GM23338 (cell line): Measurements from ENCODE around the gene NDRG2. TPM values are rescaled to one million over a fixed set of nuclear protein-coding genes. Genes with fewer than 3 reads are reported as not detected.

Experiments used
- ATAC-seq: fragments of 200-7000 bp; cut with Tn5 transposase; 3 replicates; pipeline ENCODE4 v1.9.1; 2020
- DNase-seq: peaks from one replicate; pipeline ENCODE4 v3.0.0-alpha.2; 2015; ENCODE audit warnings: low spot score
- H2AFZ ChIP-seq: fragments of 200-600 bp; sonication (generic); 2 replicates; pipeline ENCODE4 v1.8.0; 2016; ENCODE audit warnings: antibody characterized with exemption, mild to moderate bottlenecking, moderate library complexity
- H3F3A ChIP-seq: fragments of 200-600 bp; sonication (generic); replicated peaks from 2 replicates; pipeline ENCODE4 v1.8.0; 2017; ENCODE audit warnings: antibody characterized with exemption, mixed run types, low read depth
- H3K27ac ChIP-seq: fragments of 200-600 bp; sonication (generic); 2 replicates; pipeline ENCODE4 v1.6.1; 2016; ENCODE audit warnings: low read depth
- H3K27me3 ChIP-seq: fragments of 200-600 bp; sonication (generic); 2 replicates; pipeline ENCODE4 v1.8.0; 2016; ENCODE audit warnings: mild to moderate bottlenecking, mixed run types, moderate library complexity; ENCODE audit not compliant: insufficient read depth
- H3K36me3 ChIP-seq: fragments of 200-600 bp; sonication (generic); 2 replicates; pipeline ENCODE4 v1.8.0; 2016; ENCODE audit warnings: mild to moderate bottlenecking; ENCODE audit not compliant: insufficient read depth
- H3K4me1 ChIP-seq: fragments of 200-600 bp; sonication (generic); 2 replicates; pipeline ENCODE4 v1.8.0; 2016; ENCODE audit warnings: mild to moderate bottlenecking, moderate library complexity; ENCODE audit not compliant: insufficient read depth
- H3K4me2 ChIP-seq: fragments of 200-600 bp; sonication (generic); 2 replicates; pipeline ENCODE4 v1.7.1; 2017; ENCODE audit warnings: mixed run types
- H3K4me3 ChIP-seq: fragments of 200-600 bp; sonication (generic); 2 replicates; pipeline ENCODE4 v1.6.1; 2016; ENCODE audit warnings: mixed run types
- H3K79me2 ChIP-seq: fragments of 200-600 bp; sonication (generic); replicated peaks from 2 replicates; pipeline ENCODE4 v1.8.0; 2017; ENCODE audit warnings: mild to moderate bottlenecking; ENCODE audit not compliant: insufficient read depth
- H3K9me2 ChIP-seq: fragments of 200-600 bp; sonication (generic); 2 replicates; pipeline ENCODE4 v1.8.0; 2017; ENCODE audit not compliant: insufficient read depth
- H4K20me1 ChIP-seq: fragments of 200-600 bp; sonication (generic); replicated peaks from 2 replicates; pipeline ENCODE4 v1.8.0; 2017; ENCODE audit warnings: mild to moderate bottlenecking; ENCODE audit not compliant: insufficient read depth
- H3K27ac Mint-ChIP-seq: 2 replicates; pipeline ENCODE4 v1.8.0; 2020; ENCODE audit warnings: inconsistent platforms, mild to moderate bottlenecking, moderate library complexity, mixed read lengths
- H3K27me3 Mint-ChIP-seq: 3 replicates; pipeline ENCODE4 v1.8.0; 2022; ENCODE audit warnings: low read depth, mild to moderate bottlenecking, moderate library complexity, mixed read lengths, inconsistent platforms; ENCODE audit not compliant: insufficient read depth, poor library complexity
- H3K36me3 Mint-ChIP-seq: 3 replicates; pipeline ENCODE4 v1.8.0; 2021; ENCODE audit warnings: low read depth, mild to moderate bottlenecking, inconsistent platforms, moderate library complexity, mixed read lengths
- H3K4me1 Mint-ChIP-seq: 3 replicates; pipeline ENCODE4 v1.8.0; 2020; ENCODE audit warnings: mild to moderate bottlenecking, inconsistent platforms, mixed read lengths
- H3K4me3 Mint-ChIP-seq: 3 replicates; pipeline ENCODE4 v1.8.0; 2021; ENCODE audit warnings: moderate library complexity, mild to moderate bottlenecking, inconsistent platforms, mixed read lengths
- H3K9me3 Mint-ChIP-seq: 3 replicates; pipeline ENCODE4 v1.8.0; 2020; ENCODE audit warnings: moderate library complexity, mild to moderate bottlenecking, inconsistent platforms, mixed read lengths
- CREB1 ChIP-seq: fragments of 250-450 bp; sonication (Bioruptor Pico); IDR thresholded peaks from 2 replicates; pipeline ENCODE4 v1.5.0; 2020; ENCODE audit warnings: low read depth, mild to moderate bottlenecking, moderate library complexity
- EZH2 ChIP-seq: fragments of 200-600 bp; sonication (generic); IDR thresholded peaks from one replicate; pipeline ENCODE4 v1.8.0; 2017; ENCODE audit warnings: antibody characterized with exemption, mild to moderate bottlenecking, low read depth; ENCODE audit not compliant: unreplicated experiment
- EZH2phosphoT487 ChIP-seq: fragments of 200-600 bp; sonication (generic); IDR thresholded peaks from one replicate; pipeline ENCODE4 v1.8.1; 2018; ENCODE audit warnings: antibody characterized with exemption; ENCODE audit not compliant: unreplicated experiment
- JUNB ChIP-seq: IDR thresholded peaks from one replicate; pipeline ENCODE4 v1.6.1; 2016; ENCODE audit warnings: antibody characterized with exemption; ENCODE audit not compliant: unreplicated experiment
- NANOG ChIP-seq: IDR thresholded peaks from 2 replicates; pipeline ENCODE4 v1.6.1; 2016; ENCODE audit warnings: antibody characterized with exemption, borderline replicate concordance
- POLR2AphosphoS5 ChIP-seq: IDR thresholded peaks from 2 replicates; pipeline ENCODE4 v1.6.1; 2016; ENCODE audit warnings: antibody characterized with exemption, low read depth
- ZNF114 ChIP-seq: fragments of 250-450 bp; sonication (Bioruptor Pico); IDR thresholded peaks from 2 replicates; pipeline ENCODE4 v1.5.0; 2020; ENCODE audit warnings: mild to moderate bottlenecking, moderate library complexity
- ZNF331 ChIP-seq: fragments of 250-450 bp; sonication (Bioruptor Pico); IDR thresholded peaks from 2 replicates; pipeline ENCODE4 v1.5.0; 2020; ENCODE audit warnings: low read depth, mild to moderate bottlenecking, moderate library complexity
- polyA plus RNA-seq: library from polyadenylated mRNA; unstranded; fragments of >200 nt; fragmentation: Nextera tagmentation; extraction: Ambion mirVana; gene quantifications from 2 replicates; pipeline ENCODE4 v1.2.1, GENCODE V29; 2016
- total RNA-seq: library from RNA; depleted of rRNA; stranded (reverse); fragments of >200 nt; shearing (Covaris generic); gene quantifications from 2 replicates; pipeline ENCODE4 v1.2.3, GENCODE V29; 2014
- TF ChIP-seq, protein P1 (sequence below): IDR thresholded peaks from one replicate; pipeline ENCODE4 v1.6.1; 2018; ENCODE audit warnings: antibody characterized with exemption; ENCODE audit not compliant: unreplicated experiment
- TF ChIP-seq, protein P2 (sequence below): IDR thresholded peaks from 2 replicates; pipeline ENCODE4 v1.6.1; 2016; ENCODE audit warnings: antibody characterized with exemption
- TF ChIP-seq, protein P3 (sequence below), 2 experiments: fragments of 200-600 bp in 1 of 2; sonication (generic) in 1 of 2; conservative IDR thresholded peaks; 2 replicates each; pipeline versions ENCODE4 v1.5.1 to v1.6.1; 2016 to 2017; ENCODE audit warnings: antibody characterized with exemption in 2 of 2, low read depth in 2 of 2, mild to moderate bottlenecking in 2 of 2, moderate library complexity in 1 of 2

Gene NDRG2
- total and polyA plus RNA-seq, 2 experiments from 2014 or later = 8.8 to 20.6 TPM

DNA sequence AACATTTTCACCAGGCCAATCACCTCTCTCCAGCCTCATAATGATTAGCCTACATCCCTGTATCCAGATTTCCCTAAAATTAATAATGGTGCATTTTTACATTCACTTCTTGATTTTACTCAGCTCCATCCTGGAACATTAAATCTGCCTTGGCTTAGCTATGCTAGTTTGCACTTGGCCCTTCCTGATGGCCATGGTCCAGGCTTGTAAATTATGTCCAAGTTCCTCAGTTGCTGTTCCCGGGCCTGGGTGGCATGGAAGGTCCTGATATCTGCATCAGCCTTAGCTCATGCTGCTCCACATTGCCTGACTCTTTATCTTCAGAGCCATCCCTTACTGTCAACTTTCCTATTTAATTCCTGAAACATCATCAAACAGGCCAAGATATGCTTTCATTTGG lies 46.2 kb downstream of the NDRG2 start:
- Histone ChIP-seq H2AFZ (no peak overlapping the region), H3K27me3 (no peaks in the 10 kb centered on the region), H3K9me2 (0 out of 2 replicates have a peak, but pooled peaks cover 2% of the 10 kb centered on the region), H3K4me2 (no peak overlapping the region), H3F3A (no peaks in the 10 kb centered on the region), H4K20me1 (no peaks in the 10 kb centered on the region), H3K27ac (no peak overlapping the region), H3K79me2 (no peaks in the 10 kb centered on the region), H3K4me1 (no peaks in the 10 kb centered on the region), H3K36me3 (no peaks in the 10 kb centered on the region), H3K4me3 (no peak overlapping the region)
- DNase-seq (no peak), ATAC-seq (no peak)
- Mint-ChIP-seq H3K9me3 (no peaks in the 10 kb centered on the region), H3K4me3 (no peak overlapping the region), H3K27me3 (no peaks in the 10 kb centered on the region), H3K4me1 (no peaks in the 10 kb centered on the region), H3K36me3 (no peaks in the 10 kb centered on the region), H3K27ac (no peak overlapping the region)
- TF ChIP-seq ZNF331 (CRISPR knock-in tag) (no peak), NANOG (no peak), CREB1 (CRISPR knock-in tag) (no peak), POLR2AphosphoS5 (no peak), EZH2 (no peak), ZNF114 (no peak), EZH2phosphoT487 (no peak), JUNB (no peak)
- TF ChIP-seq, protein P1, sequence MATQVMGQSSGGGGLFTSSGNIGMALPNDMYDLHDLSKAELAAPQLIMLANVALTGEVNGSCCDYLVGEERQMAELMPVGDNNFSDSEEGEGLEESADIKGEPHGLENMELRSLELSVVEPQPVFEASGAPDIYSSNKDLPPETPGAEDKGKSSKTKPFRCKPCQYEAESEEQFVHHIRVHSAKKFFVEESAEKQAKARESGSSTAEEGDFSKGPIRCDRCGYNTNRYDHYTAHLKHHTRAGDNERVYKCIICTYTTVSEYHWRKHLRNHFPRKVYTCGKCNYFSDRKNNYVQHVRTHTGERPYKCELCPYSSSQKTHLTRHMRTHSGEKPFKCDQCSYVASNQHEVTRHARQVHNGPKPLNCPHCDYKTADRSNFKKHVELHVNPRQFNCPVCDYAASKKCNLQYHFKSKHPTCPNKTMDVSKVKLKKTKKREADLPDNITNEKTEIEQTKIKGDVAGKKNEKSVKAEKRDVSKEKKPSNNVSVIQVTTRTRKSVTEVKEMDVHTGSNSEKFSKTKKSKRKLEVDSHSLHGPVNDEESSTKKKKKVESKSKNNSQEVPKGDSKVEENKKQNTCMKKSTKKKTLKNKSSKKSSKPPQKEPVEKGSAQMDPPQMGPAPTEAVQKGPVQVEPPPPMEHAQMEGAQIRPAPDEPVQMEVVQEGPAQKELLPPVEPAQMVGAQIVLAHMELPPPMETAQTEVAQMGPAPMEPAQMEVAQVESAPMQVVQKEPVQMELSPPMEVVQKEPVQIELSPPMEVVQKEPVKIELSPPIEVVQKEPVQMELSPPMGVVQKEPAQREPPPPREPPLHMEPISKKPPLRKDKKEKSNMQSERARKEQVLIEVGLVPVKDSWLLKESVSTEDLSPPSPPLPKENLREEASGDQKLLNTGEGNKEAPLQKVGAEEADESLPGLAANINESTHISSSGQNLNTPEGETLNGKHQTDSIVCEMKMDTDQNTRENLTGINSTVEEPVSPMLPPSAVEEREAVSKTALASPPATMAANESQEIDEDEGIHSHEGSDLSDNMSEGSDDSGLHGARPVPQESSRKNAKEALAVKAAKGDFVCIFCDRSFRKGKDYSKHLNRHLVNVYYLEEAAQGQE = no peak
- TF ChIP-seq, protein P2, sequence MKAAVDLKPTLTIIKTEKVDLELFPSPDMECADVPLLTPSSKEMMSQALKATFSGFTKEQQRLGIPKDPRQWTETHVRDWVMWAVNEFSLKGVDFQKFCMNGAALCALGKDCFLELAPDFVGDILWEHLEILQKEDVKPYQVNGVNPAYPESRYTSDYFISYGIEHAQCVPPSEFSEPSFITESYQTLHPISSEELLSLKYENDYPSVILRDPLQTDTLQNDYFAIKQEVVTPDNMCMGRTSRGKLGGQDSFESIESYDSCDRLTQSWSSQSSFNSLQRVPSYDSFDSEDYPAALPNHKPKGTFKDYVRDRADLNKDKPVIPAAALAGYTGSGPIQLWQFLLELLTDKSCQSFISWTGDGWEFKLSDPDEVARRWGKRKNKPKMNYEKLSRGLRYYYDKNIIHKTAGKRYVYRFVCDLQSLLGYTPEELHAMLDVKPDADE = no peak
- TF ChIP-seq, protein P3, sequence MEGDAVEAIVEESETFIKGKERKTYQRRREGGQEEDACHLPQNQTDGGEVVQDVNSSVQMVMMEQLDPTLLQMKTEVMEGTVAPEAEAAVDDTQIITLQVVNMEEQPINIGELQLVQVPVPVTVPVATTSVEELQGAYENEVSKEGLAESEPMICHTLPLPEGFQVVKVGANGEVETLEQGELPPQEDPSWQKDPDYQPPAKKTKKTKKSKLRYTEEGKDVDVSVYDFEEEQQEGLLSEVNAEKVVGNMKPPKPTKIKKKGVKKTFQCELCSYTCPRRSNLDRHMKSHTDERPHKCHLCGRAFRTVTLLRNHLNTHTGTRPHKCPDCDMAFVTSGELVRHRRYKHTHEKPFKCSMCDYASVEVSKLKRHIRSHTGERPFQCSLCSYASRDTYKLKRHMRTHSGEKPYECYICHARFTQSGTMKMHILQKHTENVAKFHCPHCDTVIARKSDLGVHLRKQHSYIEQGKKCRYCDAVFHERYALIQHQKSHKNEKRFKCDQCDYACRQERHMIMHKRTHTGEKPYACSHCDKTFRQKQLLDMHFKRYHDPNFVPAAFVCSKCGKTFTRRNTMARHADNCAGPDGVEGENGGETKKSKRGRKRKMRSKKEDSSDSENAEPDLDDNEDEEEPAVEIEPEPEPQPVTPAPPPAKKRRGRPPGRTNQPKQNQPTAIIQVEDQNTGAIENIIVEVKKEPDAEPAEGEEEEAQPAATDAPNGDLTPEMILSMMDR (conservative IDR thresholded peaks at IDR 0.05; ENCODE audit: low read depth in 2 of 2) = no peak
